ENCODE measurements around the gene SYCP1. TPM values are rescaled to one million over a fixed set of nuclear protein-coding genes. Genes with fewer than 3 reads are reported as not detected.
"Not testable (repeated sequence)": the region's sequence is repeated elsewhere in the genome, so short reads cannot be mapped to it uniquely, and the experiment has no call there.

The SYCP1 gene
- total and polyA plus RNA-seq, 2 of the 13 experiments (the other 11 are each of a cell fraction or from before 2014, with no cell fraction given): not detected

DNA sequence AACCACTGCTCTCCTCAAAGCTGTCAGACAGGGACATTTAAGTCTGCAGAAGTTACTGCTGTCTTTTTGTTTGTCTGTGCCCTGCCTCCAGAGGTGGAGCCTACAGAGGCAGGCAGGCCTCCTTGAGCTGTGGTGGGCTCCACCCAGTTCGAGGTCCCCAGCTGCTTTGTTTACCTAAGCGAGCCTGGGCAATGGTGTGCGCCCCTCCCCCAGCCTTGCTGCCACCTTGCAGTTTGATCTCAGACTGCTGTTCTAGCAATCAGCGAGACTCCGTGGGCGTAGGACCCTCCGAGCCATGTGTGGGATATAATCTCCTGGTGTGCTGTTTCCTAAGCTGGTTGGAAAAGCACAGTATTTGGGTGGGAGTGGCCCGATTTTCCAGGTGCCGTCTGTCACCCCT, 164.9 kb downstream of the SYCP1 start:
- POLR2A ChIA-PET; H3K27ac ChIP-seq (ENCODE audit: extremely low read length, insufficient read depth, low read length); H3K4me3 ChIP-seq (replicated peaks in 1 of 3; ENCODE audit: insufficient read depth in 1 of 3, low read depth in 2 of 3, low read length in 3 of 3); H3K9ac ChIP-seq (ENCODE audit: insufficient read depth, low read depth, low read length); H3K9me3 ChIP-seq (ENCODE audit: low read length); in situ Hi-C loops (cut with HindIII; ENCODE audit: extremely low pct_ligation_motif_present, low pct_unique_long_range_greater_than_20kb); H3K4me2 ChIP-seq (ENCODE audit: low read depth, low read length); H2AFZ ChIP-seq (ENCODE audit: low read length); ATAC-seq; H3K27me3 ChIP-seq (ENCODE audit: control insufficient read depth in 1 of 2, insufficient read depth in 2 of 2, low read length in 2 of 2); H4K20me1 ChIP-seq (ENCODE audit: insufficient read depth, low read length); H3K79me2 ChIP-seq (ENCODE audit: insufficient read depth, low read length); intact Hi-C loops (cut with micrococcal nuclease; ENCODE audit: unreplicated experiment); DNase-seq (ENCODE audit: low spot score); H3K4me1 ChIP-seq (ENCODE audit: insufficient read depth, low read length); FAIRE-seq; BruUV-seq (replicated peaks); CTCF ChIA-PET (ENCODE audit: low intra/inter-chr PET ratio, low total read pairs); H3K36me3 ChIP-seq (replicated peaks in 1 of 2; ENCODE audit: control insufficient read depth in 1 of 2, insufficient read depth in 2 of 2, low read length in 2 of 2); TF ChIP-seq FOXA1 (IDR thresholded peaks at IDR 0.05): not testable (repeated sequence)
- WGBS (ENCODE audit: low lambda C conversion rate): 0% methylated on average over 1 of the region's 9 CpGs
- TF ChIP-seq ZNF281 (CRISPR knock-in tag; IDR thresholded peaks at IDR 0.05; ENCODE audit: borderline replicate concordance) (peak; percentile 69), FOXA1 (CRISPR knock-in tag; IDR thresholded peaks at IDR 0.05) (peak; percentile 20; the same call in 1 of the 2 replicates)

GRCh38 chr1:115021145-115021544, 166.5 kb downstream of the SYCP1 start:
- H3K79me2 ChIP-seq (ENCODE audit: insufficient read depth, low read length): no peaks in the 10 kb centered on the region
- no peaks in the 10 kb centered on the region for H4K20me1 ChIP-seq (ENCODE audit: insufficient read depth, low read length)
- FAIRE-seq (no peak), DNase-seq (ENCODE audit: low spot score) (no peak), ATAC-seq (no peak)
- no peaks in the 10 kb centered on the region for H3K9me3 ChIP-seq (ENCODE audit: low read length)
- CTCF ChIA-PET (ENCODE audit: low intra/inter-chr PET ratio, low total read pairs): no interaction called here
- no TSS peak for BruUV-seq (replicated peaks)
- no peak overlapping the region for H2AFZ ChIP-seq (ENCODE audit: low read length)
- TF ChIP-seq ZNF761 (CRISPR knock-in tag; conservative IDR thresholded peaks at IDR 0.05) (no peak), CEBPB (IDR thresholded peaks at IDR 0.05; ENCODE audit: borderline replicate concordance, low read depth, low read length) (peak; percentile 71)
- H3K9ac ChIP-seq (ENCODE audit: insufficient read depth, low read depth, low read length): no peak overlapping the region
- POLR2A ChIA-PET: no interaction called here
- in situ Hi-C loops (cut with HindIII; ENCODE audit: extremely low pct_ligation_motif_present, low pct_unique_long_range_greater_than_20kb) (no loop called here), intact Hi-C loops (cut with micrococcal nuclease; ENCODE audit: unreplicated experiment) (no loop called here)
- H3K36me3 ChIP-seq (replicated peaks in 1 of 2; ENCODE audit: control insufficient read depth in 1 of 2, insufficient read depth in 2 of 2, low read length in 2 of 2): no peaks in the 10 kb centered on the region
- H3K4me2 ChIP-seq (ENCODE audit: low read depth, low read length): no peak overlapping the region
- no peak overlapping the region for H3K27ac ChIP-seq (ENCODE audit: extremely low read length, insufficient read depth, low read length)
- WGBS (ENCODE audit: low lambda C conversion rate): 0% methylated on average over 1 of the region's 1 CpG
- no peaks in the 10 kb centered on the region for H3K27me3 ChIP-seq (ENCODE audit: control insufficient read depth in 1 of 2, insufficient read depth in 2 of 2, low read length in 2 of 2)
- H3K4me1 ChIP-seq (ENCODE audit: insufficient read depth, low read length): no peaks in the 10 kb centered on the region
- H3K4me3 ChIP-seq (replicated peaks in 1 of 3; ENCODE audit: insufficient read depth in 1 of 3, low read depth in 2 of 3, low read length in 3 of 3): no peak overlapping the region
